GM19043 (cell line): ENCODE measurements around the gene BRD1.
"Not testable (repeated sequence)": the region's sequence is repeated elsewhere in the genome, so short reads cannot be mapped to it uniquely, and the experiment has no call there.

Experiments
- ATAC-seq: cut with Tn5 transposase; IDR thresholded peaks from one replicate; pipeline ENCODE4 v1.9.1; 2021; ENCODE audit warnings: low read depth; ENCODE audit not compliant: unreplicated experiment

BRD1 gene

GRCh38 chr22:49827271-49827852 lies 311 bp downstream of the BRD1 start:
- ATAC-seq, result no peak

- ATAC-seq, result no peak
Measured at GRCh38 chr22:49826603-49827270, 936 bp downstream of the BRD1 start.

DNA sequence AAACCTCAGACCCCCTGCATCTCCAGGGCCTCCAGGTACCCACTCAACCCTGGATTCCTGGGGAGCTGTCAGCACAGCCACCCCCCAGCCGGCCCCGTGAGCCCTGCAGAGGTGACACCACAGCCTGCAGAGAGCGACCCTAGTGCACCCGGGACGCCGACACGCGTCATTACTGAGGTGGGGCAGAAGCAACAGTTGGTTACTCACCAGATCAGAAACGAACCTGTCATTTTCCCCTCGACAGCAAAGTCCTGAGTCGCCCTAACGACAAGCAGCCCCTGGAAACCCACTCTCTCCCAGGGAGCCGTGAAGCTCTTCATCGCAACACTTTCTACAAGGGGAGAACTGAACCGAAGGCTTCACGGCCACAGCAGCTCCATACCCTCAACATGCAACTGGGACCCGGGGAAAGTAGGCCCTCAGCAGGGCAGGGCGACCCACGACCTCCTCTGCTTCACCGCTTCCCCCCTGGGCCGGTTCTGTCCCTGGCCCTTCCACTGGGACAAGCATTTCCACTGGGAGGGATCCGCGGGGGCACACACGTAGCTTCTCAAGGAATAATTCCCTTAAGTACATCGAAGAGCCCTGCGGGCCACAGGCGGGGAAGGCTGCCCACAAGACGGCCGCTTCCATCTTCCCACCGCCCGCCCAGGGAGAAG lies 1.6 kb downstream of the BRD1 start:
- no peak for ATAC-seq

- no peak for ATAC-seq
Measured at GRCh38 chr22:49825436-49825835, 2.2 kb downstream of the BRD1 start.

DNA sequence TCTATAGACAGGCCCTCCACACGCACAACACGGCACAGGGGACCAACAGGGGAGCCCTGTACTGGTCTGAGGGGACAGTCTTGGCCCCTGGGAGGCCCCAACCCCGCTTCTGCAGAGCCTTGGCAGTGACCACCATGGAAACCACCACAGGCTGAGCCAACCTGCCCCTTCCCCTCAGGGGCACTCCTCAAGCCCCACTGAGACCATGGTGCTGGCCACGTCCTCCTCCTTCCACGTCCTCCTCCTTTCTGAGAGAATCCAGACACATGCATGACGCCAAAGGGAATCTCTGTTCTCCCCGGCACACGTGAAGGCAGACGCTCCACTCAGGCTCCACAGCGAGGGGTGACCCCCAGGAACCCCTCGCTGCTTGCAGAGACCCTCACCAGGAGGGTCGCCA lies 2.7 kb downstream of the BRD1 start:
- no peak for ATAC-seq

DNA sequence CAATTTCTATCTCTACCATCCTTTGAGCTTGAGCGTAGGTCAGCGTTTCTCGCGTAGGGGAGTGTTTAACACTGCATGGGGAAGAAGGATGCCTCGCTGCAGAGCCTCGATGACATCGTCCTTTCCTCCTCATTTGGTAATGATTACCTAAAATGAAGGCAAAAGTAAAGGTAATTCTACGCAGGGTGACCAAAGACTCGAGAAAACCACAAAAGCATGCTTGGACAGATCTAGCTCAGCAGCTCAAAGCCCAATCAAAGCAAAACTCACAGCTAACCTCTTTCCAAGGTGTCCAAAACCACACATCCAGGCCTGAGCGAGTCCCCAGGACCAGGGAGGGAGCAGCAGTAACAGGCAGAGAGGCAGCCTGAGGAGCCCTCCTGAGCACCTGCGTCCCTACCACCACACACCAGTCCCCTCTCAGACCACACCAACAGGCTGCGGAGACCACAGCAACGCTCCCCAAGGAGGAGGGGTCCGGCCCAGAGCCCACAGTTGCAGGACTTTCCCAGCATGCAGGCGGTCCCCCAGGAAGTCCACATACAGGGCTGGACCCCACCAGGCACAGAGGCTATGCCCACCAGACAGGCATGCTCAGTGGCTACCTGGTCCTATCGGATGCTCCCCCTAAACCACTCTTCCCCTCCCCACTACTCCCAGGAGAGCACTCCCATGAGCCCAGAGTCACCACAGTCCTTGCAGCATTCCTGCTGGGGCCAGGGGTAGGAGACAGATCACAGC lies 3.3 kb downstream of the BRD1 start:
- no peak for ATAC-seq

DNA sequence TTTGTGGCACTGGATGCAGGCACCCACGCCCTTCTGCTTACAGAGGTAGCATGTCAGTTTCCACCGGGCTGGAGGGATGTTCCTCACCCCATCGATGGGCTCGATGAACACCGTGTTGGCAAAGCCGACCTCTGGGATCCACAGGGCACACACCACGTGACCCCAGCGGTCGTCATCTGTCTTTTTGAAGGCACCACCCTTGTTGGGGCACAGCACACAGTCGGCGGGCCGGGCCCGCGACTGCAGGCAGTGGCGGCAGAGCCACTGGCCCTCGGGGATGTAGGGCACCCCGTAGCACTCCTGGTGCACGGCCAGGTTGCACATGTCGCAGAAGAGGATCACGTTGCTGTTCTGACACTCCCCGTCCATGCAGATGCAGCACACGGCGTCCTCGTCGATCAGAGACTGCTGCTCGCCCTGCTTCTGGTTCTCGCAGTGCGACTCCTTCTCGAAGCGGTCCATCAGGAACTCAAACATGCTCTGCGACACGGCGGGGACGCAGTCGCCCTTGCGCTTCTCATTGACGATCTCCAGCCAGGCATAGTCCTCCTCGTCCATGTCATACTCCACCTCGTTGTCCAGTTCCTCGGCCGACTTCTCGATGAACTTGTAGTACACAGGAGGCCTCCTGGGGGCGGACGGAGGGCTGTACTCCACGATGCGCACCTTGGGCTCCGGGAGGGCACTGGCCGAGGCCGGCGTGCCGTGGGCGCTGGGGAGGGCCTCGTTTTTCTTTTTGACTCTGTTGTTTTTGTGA lies 4.2 kb downstream of the BRD1 start:
- ATAC-seq, result no peak

DNA sequence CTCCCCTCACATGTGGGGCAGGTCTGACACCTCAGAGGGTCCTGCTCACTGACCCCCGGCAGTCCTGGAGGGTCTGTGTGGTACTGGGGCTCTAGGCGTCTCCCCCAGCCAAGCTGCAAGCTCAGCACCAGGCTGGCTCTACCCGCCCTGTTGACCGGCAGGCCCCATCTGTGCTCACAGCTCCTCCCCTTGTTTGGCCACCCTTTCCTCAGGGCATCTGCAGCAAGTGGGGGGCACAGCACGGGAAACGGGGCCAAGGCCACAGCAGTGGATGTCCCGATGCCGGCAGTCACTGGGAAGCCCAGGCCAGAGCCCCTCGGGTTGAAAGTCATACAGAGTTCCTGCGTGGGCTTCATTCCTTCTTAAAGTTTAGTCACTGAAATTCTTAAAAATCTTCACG lies 5.9 kb downstream of the BRD1 start:
- ATAC-seq, result not testable (repeated sequence)

DNA sequence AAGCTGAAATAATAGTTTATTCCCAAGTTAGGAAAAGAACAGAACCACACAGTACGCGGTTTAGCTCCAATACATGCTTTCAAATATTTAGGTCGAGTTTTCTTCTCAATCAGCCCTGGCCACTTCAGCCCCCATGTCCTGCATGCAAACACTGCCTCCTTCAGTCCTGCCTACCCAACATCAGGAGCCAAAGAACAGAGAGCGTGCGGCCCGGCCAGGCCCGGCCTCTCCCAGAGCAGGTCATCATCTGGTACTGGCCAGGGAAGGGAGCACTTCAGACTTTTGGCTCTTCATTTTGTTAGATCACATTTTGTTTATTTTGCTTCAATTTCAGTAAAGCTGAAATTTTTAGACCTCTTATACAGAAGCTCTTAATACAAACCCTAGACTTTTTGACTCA lies 6.7 kb downstream of the BRD1 start:
- ATAC-seq, result no peak

- ATAC-seq, result no peak
Measured at GRCh38 chr22:49817359-49817758, 10.3 kb downstream of the BRD1 start.

GRCh38 chr22:49815641-49816091 lies 12.0 kb downstream of the BRD1 start:
- no peak for ATAC-seq

DNA sequence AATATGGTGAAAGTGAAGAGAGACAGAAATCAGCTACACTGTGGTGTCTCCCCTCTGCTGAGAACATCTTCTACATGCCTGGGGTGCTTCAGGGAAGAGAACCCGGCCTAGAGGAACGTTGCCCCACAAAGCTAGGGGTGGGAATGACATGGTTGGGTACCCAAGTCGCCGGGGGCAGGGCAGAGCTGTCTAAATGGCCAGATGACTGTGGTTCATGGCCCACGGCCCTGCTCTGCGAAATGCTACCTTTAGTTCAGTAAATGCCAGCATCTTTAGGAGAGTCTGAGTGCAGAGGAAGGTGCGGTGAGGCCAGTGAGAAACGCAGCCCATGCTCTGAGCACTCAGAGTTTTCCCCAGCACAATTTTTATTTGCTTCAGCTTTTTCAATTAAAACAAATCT lies 12.8 kb downstream of the BRD1 start:
- no peak for ATAC-seq

DNA sequence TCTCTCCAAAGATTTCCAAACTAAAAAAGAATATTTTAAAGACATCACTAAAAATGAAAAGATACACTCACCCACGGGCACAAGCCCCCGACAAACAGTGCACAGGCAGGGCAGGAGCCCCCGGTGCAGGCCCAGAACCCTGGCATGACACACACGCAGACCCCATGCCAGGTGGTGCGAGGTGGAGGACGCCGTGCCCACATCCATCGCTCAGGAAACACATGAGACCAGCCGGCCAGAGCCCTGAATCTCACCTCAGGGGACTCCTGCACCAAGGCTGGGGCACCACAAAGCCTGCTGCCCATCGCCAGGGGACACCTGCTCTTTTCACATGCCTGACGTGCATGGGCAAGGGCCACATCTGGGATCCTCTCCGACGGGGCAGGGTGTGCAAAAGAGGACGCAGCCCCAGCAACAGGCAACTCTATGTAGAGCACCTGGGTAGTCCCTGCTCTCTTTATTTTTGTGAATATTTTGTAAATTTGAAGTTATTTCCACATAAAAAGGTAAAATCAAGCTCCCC lies 13.4 kb downstream of the BRD1 start:
- ATAC-seq, result no peak

DNA sequence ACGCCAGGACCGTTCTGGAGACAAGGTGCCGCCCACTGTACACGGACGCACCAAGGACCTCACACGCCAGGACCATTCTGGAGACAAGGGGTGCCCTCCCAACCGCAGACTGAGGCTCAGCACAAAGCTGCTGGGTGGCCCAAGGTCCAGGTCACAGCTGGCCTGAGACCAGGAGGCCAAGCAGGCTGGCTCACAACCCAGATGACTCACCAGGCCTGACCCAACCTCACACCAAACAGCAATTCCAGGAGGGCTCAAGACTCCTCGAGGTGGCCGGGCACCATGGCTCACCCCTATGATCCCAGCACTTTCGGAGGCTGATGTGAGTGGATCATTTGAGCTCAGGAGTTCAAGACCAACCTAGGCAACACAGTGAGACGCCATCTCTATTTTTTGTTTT lies 14.8 kb downstream of the BRD1 start:
- no peak for ATAC-seq

DNA sequence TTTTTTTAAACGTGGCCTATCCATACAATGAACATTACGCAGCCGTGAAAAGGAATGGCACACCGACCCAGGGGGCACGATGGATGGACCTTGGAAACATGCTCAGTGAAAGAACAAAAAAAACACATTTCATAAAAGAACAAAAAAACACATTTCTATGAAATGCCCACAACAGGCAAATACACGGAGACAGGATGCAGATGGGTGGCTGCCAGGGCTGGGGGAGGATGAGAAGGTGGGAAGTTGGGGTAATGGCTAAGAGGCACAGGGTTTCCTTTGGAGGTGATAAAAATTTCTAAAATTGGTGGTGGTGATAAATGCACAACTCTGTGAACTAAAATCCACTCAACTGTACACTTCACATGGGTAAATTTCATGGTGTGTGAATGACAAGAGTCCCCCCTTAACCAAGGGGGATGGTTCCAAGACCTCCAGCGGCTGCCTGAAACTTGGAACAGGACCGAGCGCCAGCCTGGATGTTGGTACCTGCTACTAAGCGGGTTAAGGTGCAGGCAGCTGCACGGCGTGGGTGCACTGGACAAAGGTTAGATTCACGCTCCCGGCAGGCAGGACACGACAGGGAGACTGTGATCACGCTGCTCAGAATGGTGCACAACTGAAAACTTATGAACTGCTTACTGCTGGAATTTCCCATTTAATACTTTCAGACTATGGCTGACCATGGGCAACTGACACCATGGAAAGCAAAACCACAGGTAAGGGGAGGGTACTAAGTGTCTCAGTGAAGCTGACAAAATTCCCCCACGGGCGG lies 16.5 kb downstream of the BRD1 start:
- ATAC-seq, result no peak

- ATAC-seq, result no peak
Measured at GRCh38 chr22:49810363-49811019, 17.2 kb downstream of the BRD1 start.

- no peak for ATAC-seq
Measured at GRCh38 chr22:49807780-49808708, 19.6 kb downstream of the BRD1 start.

DNA sequence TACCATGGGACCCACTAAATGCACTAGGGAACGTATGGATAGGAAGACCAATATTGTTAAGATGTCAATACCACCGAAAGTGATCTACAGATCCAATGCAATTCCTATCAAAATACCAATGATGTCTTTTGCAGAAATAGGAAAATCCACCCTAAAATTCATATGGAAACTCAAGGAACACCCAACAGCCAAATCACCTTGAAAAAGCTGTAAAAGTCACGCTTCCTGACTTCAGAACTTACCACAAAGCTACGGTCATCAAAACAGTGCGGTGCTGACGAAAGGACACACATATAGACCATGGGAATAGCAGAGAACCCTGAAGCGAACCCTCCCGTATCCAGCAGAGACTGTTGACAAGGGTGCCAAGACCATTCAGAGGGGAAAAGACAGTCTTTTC lies 20.5 kb downstream of the BRD1 start:
- no peak for ATAC-seq
